ENCODE data around the gene PANK2. TPM values are rescaled to one million over a fixed set of nuclear protein-coding genes. Genes with fewer than 3 reads are reported as not detected.

Gene PANK2
- total and polyA plus RNA-seq, 10 of the 15 experiments (the other 5 are each of a cell fraction or from before 2014, with no cell fraction given): 13.2 to 43.4 (median 33.3) TPM

- FAIRE-seq (no peak), ATAC-seq (no peak), DNase-seq (ENCODE audit: low read depth, low spot score) (no peak)
- H3K9ac ChIP-seq (ENCODE audit: control insufficient read depth, insufficient read depth, low read length): no peak overlapping the region
- POLR2A ChIA-PET: interaction anchor here (0.6 kb wide), 1 partner anchor 1053 kb away, joined by 6 read pairs; no protein-coding TSS in a partner anchor
- H4K20me1 ChIP-seq (ENCODE audit: control insufficient read depth, insufficient read depth): no peaks in the 10 kb centered on the region
- H3K27me3 ChIP-seq (replicated peaks in 1 of 2; ENCODE audit: control insufficient read depth in 2 of 2, insufficient read depth in 2 of 2, low read length in 1 of 2): no peaks in the 10 kb centered on the region
- intact Hi-C loops (cut with micrococcal nuclease; ENCODE audit: unreplicated experiment): no loop called here
- peaks cover 12% of the 10 kb centered on the region for H3K4me1 ChIP-seq (ENCODE audit: control insufficient read depth, insufficient read depth, low read length)
- RAD21 ChIA-PET (ENCODE audit: unreplicated experiment): no interaction called here
- H3K79me2 ChIP-seq (ENCODE audit: control insufficient read depth, insufficient read depth, low read length): no peaks in the 10 kb centered on the region
- H3K4me2 ChIP-seq (ENCODE audit: control insufficient read depth, insufficient read depth): no peak overlapping the region
- H3K9me3 ChIP-seq (replicated peaks; ENCODE audit: control insufficient read depth, insufficient read depth, low read length): no peaks in the 10 kb centered on the region; the same call in 2 of the 3 replicates
- H3K4me3 ChIP-seq: no peak overlapping the region
- in situ Hi-C loops (cut with MboI): no loop called here
- TF ChIP-seq ATF3 (IDR thresholded peaks at IDR 0.05; ENCODE audit: borderline replicate concordance, extremely low read depth, low read depth, low read length) (no peak), IKZF2 (IDR thresholded peaks at IDR 0.05) (no peak), HDAC2 (IDR thresholded peaks at IDR 0.05) (no peak), NFYA (IDR thresholded peaks at IDR 0.05; ENCODE audit: borderline replicate concordance, low read depth, low read length) (no peak), MTA3 (IDR thresholded peaks at IDR 0.05; ENCODE audit: borderline replicate concordance, low read length) (no peak), ZSCAN29 (IDR thresholded peaks at IDR 0.05) (no peak), FOXK2 (IDR thresholded peaks at IDR 0.05) (no peak), EGR1 (IDR thresholded peaks at IDR 0.05; ENCODE audit: borderline replicate concordance in 1 of 2, low read depth in 2 of 2, low read length in 2 of 2) (no peak)
- no peak overlapping the region for H2AFZ ChIP-seq (ENCODE audit: control insufficient read depth, low read depth, low read length)
- BruUV-seq (replicated peaks): no TSS peak
- SMC1A ChIA-PET (ENCODE audit: uncharacterized antibody, unreplicated experiment): interaction anchor here (0.6 to 2.1 kb wide), 4 partner anchors 12 to 38 kb away, joined by 3 to 4 read pairs (median 3); no protein-coding TSS in a partner anchor
- no peaks in the 10 kb centered on the region for H3K36me3 ChIP-seq (ENCODE audit: control insufficient read depth in 2 of 2, insufficient read depth in 2 of 2, low read length in 1 of 2)
- CTCF ChIA-PET: interaction anchor here (0.6 to 1.7 kb wide), 4 partner anchors 12 to 150 kb away, joined by 3 to 5 read pairs (median 4); no protein-coding TSS in a partner anchor
- H3K27ac ChIP-seq (ENCODE audit: control insufficient read depth, insufficient read depth): no peak overlapping the region
- WGBS (ENCODE audit: insufficient coverage, insufficient replicate concordance, low lambda C conversion rate, missing lambda C conversion rate): 77% methylated on average over 6 of the region's 6 CpGs
Measured at GRCh38 chr20:3935295-3935955, 46.2 kb downstream of the PANK2 start.

All from GM12878 (cell line).